Measurements from ENCODE around the gene GAB4.
"Not testable (repeated sequence)": the region's sequence is repeated elsewhere in the genome, so short reads cannot be mapped to it uniquely, and the experiment has no call there.

The GAB4 gene

DNA sequence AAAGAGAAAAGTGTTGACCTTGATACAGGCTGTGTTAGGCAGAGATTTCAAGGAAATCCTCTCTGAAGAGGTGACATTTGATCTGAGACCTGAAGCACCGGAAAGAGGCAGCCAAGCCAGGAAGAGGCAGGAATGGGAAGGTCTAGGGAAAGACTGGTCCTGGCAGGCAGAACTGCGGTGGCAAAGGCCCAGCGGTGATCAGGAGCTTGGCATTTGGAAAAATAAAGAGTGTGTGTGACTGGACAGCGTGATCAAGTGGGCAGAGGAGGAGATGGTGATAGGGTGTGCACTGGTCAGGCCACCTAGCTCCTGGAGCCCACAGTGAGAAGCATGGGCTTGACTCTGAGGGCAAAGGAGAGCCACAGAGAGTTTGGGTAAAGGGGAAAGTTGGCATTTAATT lies 27.2 kb upstream of the GAB4 start:
- no peak for DNase-seq (ENCODE audit: low spot score)
- TF ChIP-seq, protein P1, sequence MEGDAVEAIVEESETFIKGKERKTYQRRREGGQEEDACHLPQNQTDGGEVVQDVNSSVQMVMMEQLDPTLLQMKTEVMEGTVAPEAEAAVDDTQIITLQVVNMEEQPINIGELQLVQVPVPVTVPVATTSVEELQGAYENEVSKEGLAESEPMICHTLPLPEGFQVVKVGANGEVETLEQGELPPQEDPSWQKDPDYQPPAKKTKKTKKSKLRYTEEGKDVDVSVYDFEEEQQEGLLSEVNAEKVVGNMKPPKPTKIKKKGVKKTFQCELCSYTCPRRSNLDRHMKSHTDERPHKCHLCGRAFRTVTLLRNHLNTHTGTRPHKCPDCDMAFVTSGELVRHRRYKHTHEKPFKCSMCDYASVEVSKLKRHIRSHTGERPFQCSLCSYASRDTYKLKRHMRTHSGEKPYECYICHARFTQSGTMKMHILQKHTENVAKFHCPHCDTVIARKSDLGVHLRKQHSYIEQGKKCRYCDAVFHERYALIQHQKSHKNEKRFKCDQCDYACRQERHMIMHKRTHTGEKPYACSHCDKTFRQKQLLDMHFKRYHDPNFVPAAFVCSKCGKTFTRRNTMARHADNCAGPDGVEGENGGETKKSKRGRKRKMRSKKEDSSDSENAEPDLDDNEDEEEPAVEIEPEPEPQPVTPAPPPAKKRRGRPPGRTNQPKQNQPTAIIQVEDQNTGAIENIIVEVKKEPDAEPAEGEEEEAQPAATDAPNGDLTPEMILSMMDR (IDR thresholded peaks at IDR 0.05; ENCODE audit: extremely low read depth, insufficient read depth, missing control alignments), result no peak

DNA sequence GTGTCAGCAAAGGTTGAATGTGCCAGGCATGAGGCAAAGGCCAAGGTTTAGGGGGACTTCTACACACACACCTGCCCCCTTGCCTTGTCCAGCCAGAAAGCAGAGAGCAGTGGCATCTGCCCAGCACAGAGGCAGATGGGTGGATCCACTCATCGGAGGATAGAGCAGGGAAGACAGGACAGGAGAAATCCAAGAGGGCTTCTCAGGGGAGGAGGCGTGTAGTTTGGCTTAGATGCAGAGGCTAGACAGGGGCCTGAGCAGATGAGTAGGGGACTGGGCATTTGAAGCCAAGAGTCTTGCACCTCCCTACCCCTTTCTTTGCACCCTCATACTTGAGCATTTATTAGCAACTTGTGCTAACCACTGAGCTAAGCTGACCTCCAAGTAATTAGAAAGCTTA lies 26.5 kb upstream of the GAB4 start:
- in situ Hi-C loops (cut with MboI; ENCODE audit: low pct_unique_long_range_greater_than_20kb, low sequenced_read_pairs, unreplicated experiment); DNase-seq (ENCODE audit: low spot score): not testable (repeated sequence)

More for the DNA sequence above, 27.2 kb upstream of the GAB4 start:
- in situ Hi-C loops (cut with MboI; ENCODE audit: low pct_unique_long_range_greater_than_20kb, low sequenced_read_pairs, unreplicated experiment), result no loop called here

DNA sequence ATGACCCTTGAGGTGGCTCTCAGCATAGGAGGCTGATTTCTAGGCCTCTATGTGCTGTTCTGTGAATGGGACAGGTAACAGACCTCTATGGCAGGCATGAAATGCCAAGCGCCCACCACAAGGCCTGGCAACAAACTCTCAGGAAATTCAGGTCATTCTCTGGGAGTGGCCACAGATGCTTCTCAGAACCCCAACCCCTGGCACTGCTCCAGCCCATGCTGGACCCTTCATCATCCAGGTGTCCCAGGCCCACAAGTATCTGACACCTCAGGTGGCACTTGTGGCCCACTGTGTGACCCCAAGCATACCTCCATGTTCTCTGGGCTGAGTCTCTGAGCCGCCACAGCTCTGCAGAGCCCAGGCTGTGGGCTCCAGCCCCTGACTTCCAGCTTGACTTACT lies 24.3 kb upstream of the GAB4 start:
- in situ Hi-C loops (cut with MboI; ENCODE audit: low pct_unique_long_range_greater_than_20kb, low sequenced_read_pairs, unreplicated experiment); DNase-seq (ENCODE audit: low spot score): not testable (repeated sequence)

DNA sequence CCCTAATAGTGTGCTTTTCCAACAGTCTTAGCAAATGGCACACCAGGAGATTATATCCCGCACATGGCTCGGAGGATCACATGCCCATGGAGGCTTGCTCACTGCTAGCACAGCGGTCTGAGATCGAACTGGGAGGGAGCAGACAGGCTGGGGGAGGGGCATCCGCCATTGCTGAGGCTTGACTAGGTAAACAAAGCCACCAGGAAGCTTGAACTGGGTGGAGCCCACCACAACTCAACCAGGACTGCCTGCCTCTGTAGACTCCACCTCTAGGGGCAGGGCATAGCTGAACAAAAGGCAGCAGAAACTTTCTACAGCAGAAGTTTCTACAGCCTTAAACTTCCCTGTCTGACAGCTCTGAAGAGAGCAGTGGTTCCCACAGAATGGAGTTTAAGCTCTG lies 16.4 kb upstream of the GAB4 start:
- not testable (repeated sequence) for DNase-seq (ENCODE audit: low spot score)

DNA sequence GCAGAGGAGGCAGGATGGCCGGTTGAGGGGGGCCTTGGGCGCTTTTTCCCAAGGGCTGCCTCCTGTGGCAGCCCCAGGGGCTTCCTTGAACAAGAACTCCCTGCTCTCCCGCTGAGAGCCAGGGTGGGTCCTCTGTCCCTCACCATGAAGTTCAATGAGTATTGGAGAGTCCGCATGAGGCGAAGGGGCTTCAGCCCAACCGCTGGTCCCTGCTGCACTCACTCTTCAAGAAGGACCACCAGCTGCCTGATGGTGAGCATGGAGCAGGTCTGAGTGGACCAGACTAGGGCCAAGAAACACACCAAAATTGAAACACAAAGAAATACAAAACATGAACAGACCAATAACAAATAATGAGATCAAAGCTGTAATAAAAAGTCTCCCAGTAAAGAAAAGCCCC lies 7.5 kb upstream of the GAB4 start:
- in situ Hi-C loops (cut with MboI; ENCODE audit: low pct_unique_long_range_greater_than_20kb, low sequenced_read_pairs, unreplicated experiment); DNase-seq (ENCODE audit: low spot score): not testable (repeated sequence)

More for the DNA sequence above, 16.4 kb upstream of the GAB4 start:
- in situ Hi-C loops (cut with MboI; ENCODE audit: low pct_unique_long_range_greater_than_20kb, low sequenced_read_pairs, unreplicated experiment), result not testable (repeated sequence)

DNA sequence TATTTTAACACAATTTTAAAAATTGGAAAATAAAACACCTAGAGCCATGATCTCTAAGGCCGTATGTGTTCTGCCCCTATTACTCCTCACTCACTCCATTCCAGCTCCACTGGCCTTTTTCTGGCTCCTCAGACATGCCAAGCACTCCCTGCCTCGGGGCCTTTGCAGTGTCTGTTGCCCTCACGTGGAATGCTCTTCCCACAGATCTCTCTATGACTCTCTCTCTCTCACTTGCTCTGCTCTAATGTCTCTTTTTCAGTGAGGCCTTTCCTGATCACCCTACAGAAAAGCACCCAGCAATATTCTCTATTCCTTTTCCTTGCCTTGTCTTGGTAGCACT lies 6.0 kb upstream of the GAB4 start:
- DNase-seq (ENCODE audit: low spot score); in situ Hi-C loops (cut with MboI; ENCODE audit: low pct_unique_long_range_greater_than_20kb, low sequenced_read_pairs, unreplicated experiment): not testable (repeated sequence)

DNA sequence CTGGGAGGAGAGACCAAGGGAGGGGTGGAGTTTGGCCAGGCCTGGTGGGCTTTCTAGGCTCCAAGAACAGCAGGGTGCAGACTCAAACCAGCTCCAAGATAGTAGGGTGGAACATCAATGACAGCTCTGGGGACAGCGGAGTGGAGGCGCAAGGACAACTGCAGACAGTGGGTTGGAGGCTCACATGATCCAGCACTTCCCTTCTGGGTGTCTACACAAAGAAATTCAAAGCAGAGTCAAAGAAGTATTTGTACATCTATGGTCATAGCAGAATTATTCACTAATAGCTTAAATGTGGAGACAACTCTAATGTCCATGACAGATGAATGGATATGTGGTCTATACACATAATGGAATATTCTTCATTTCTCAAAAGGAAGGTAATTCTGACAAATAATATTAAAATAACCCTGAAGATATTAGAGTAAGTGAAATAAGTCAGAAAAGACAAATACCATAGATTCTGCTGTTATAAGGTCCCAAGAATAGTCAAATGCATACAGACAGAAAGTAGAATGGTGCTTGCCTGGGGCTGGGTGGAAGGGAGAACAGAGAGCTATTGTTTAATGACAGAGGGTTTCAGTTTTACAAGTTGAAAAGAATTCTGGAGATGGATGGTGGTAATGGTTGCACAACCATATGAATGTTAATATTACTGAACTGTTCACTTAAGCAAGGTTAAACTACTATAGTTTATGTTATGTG lies 5.5 kb upstream of the GAB4 start:
- in situ Hi-C loops (cut with MboI; ENCODE audit: low pct_unique_long_range_greater_than_20kb, low sequenced_read_pairs, unreplicated experiment), result no loop called here
- TF ChIP-seq, protein P1 (IDR thresholded peaks at IDR 0.05; ENCODE audit: extremely low read depth, insufficient read depth, missing control alignments), result no peak
- no peak for DNase-seq (ENCODE audit: low spot score)

DNA sequence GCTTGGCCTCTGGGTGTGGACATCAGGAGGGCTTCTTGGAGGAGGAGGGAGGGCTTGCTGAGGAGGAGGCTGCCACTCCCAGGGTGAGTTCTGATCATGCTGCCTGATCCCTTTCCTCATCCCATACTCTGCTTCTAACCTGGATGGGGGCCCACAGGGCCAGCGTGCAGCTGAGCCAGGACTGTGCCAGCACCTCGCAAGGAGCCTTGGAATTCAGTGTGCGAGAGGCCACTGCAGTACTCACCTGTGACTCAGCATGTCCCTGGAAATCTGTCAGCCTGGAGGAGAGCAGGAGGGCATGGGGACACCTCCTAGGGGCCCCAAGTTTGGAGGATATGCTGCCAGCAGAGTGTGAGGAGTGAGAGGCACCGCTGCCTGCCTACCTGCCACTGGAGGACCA lies 4.2 kb upstream of the GAB4 start:
- in situ Hi-C loops (cut with MboI; ENCODE audit: low pct_unique_long_range_greater_than_20kb, low sequenced_read_pairs, unreplicated experiment), result no loop called here
- no peak for DNase-seq (ENCODE audit: low spot score)
- TF ChIP-seq, protein P1 (IDR thresholded peaks at IDR 0.05; ENCODE audit: extremely low read depth, insufficient read depth, missing control alignments), result no peak

DNA sequence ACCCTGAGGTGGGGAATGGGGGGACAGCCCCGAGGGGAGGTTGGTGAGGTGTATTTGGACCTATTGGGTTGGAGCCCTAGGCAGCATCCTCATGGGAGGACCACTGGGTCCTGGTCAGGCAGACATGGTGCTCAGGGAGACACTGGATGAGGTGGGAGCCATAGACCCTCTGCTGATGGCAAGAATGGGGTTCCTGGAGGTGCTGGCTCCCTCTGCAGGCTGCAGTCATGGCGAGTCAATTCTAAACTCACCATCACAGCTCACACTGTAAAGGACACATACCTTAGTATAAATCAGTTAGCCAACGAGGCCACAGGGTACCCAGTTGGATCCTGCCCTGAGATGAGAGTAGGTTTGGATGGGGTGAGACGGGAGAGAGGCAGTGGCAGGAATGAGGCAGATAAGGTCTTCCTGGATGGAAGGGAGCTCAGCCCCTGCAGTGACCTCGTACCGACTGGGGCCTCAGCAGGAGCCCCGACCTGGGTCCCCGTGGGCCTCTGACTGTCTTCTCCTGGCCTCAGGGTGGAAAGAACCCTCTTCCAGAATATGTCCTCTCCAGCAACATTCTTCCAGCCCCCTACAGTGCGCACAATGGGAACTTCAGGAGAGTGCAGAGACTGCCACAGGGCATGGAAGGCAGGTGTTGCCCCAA lies 1.7 kb upstream of the GAB4 start:
- in situ Hi-C loops (cut with MboI; ENCODE audit: low pct_unique_long_range_greater_than_20kb, low sequenced_read_pairs, unreplicated experiment), result no loop called here
- peak; percentile 17 for DNase-seq (ENCODE audit: low spot score)
- TF ChIP-seq, protein P1 (IDR thresholded peaks at IDR 0.05; ENCODE audit: extremely low read depth, insufficient read depth, missing control alignments), result no peak
